ENCODE data around the gene ERG28.

Gene ERG28

GRCh38 chr14:75658957-75659356 lies 1.7 kb downstream of the ERG28 start:
- no peak for DNase-seq

- DNase-seq, result no peak
These were observed 3.3 kb downstream of the ERG28 start for GRCh38 chr14:75657331-75657730.

GRCh38 chr14:75655235-75655634 lies 5.4 kb downstream of the ERG28 start:
- DNase-seq, result no peak

GRCh38 chr14:75654127-75654732 lies 6.4 kb downstream of the ERG28 start:
- peak; percentile 67 for DNase-seq

GRCh38 chr14:75653563-75653962 lies 7.1 kb downstream of the ERG28 start:
- DNase-seq, result no peak

- DNase-seq, result no peak
These were observed 10.2 kb downstream of the ERG28 start for GRCh38 chr14:75650253-75651058.

GRCh38 chr14:75649773-75650172 lies 10.9 kb downstream of the ERG28 start:
- no peak for DNase-seq

GRCh38 chr14:75649337-75649736 lies 11.3 kb downstream of the ERG28 start:
- DNase-seq, result no peak

GRCh38 chr14:75648066-75648838 lies 12.4 kb downstream of the ERG28 start:
- DNase-seq, result no peak

GRCh38 chr14:75647640-75648039 lies 13.0 kb downstream of the ERG28 start:
- no peak for DNase-seq

GRCh38 chr14:75646762-75647161 lies 13.9 kb downstream of the ERG28 start:
- DNase-seq, result no peak

- no peak for DNase-seq
These were observed 15.6 kb downstream of the ERG28 start for GRCh38 chr14:75645056-75645455.

- no peak for DNase-seq
These were observed 16.7 kb downstream of the ERG28 start for GRCh38 chr14:75643985-75644384.

- DNase-seq, result no peak
These were observed 19.8 kb downstream of the ERG28 start for GRCh38 chr14:75640876-75641275.

- no peak for DNase-seq
These were observed 24.5 kb downstream of the ERG28 start for GRCh38 chr14:75636100-75636692.

GRCh38 chr14:75634848-75635247 lies 25.8 kb downstream of the ERG28 start:
- DNase-seq, result no peak

- no peak for DNase-seq
These were observed 29.2 kb downstream of the ERG28 start for GRCh38 chr14:75631453-75631831.

GRCh38 chr14:75630695-75631452 lies 29.8 kb downstream of the ERG28 start:
- DNase-seq, result no peak

GRCh38 chr14:75628816-75629215 lies 31.9 kb downstream of the ERG28 start:
- DNase-seq, result no peak

GRCh38 chr14:75627406-75627805 lies 33.3 kb downstream of the ERG28 start:
- DNase-seq, result no peak

GRCh38 chr14:75626863-75627262 lies 33.8 kb downstream of the ERG28 start:
- DNase-seq, result no peak

- DNase-seq, result no peak
These were observed 34.3 kb downstream of the ERG28 start for GRCh38 chr14:75626396-75626795.

- DNase-seq, result no peak
These were observed 35.6 kb downstream of the ERG28 start for GRCh38 chr14:75625034-75625433.
